WTC11 (cell line): ENCODE results near the gene CYREN. TPM values are rescaled to one million over a fixed set of nuclear protein-coding genes. Genes with fewer than 3 reads are reported as not detected.
"Not testable (repeated sequence)": the region's sequence is repeated elsewhere in the genome, so short reads cannot be mapped to it uniquely, and the experiment has no call there.

Source experiments
- ATAC-seq: fragments of 200-7000 bp; cut with Tn5 transposase; 2 replicates; pipeline ENCODE4 v1.10.0; 2021; ENCODE audit warnings: mild to moderate bottlenecking, moderate library complexity
- CTCF ChIA-PET: fragments of 300-600 bp; sonication (Branson Sonifier 250); formaldehyde crosslinking; loops from one replicate; lab custom pipeline; 2021; ENCODE audit warnings: antibody characterized with exemption; lab: Charles Lee
- POLR2A ChIA-PET: fragments of 350-600 bp; sonication (Branson Sonifier 250); formaldehyde crosslinking; loops from one replicate; lab custom pipeline; 2021; ENCODE audit warnings: antibody characterized with exemption; lab: Charles Lee
- DNase-seq: peaks from one replicate; pipeline ENCODE4 v3.0.0; 2021; ENCODE audit warnings: low spot score
- H3K27ac Mint-ChIP-seq: 2 replicates; pipeline ENCODE4 v1.8.0; 2021; ENCODE audit warnings: mixed read lengths
- H3K27me3 Mint-ChIP-seq: 2 replicates; pipeline ENCODE4 v1.8.0; 2021; ENCODE audit warnings: low read depth, mild to moderate bottlenecking, moderate library complexity, mixed read lengths
- H3K36me3 Mint-ChIP-seq: 2 replicates; pipeline ENCODE4 v1.8.0; 2021; ENCODE audit warnings: mixed read lengths
- H3K4me1 Mint-ChIP-seq: 2 replicates; pipeline ENCODE4 v1.8.0; 2022; ENCODE audit warnings: mixed read lengths
- H3K4me3 Mint-ChIP-seq: 2 replicates; pipeline ENCODE4 v1.8.0; 2021; ENCODE audit warnings: mild to moderate bottlenecking, moderate library complexity, mixed read lengths
- H3K9me3 Mint-ChIP-seq: 2 replicates; pipeline ENCODE4 v1.8.0; 2021; ENCODE audit warnings: mixed read lengths
- AR ChIP-seq: fragments of 250-450 bp; sonication (Bioruptor Pico); IDR thresholded peaks from 2 replicates; pipeline ENCODE4 v1.9.0; 2021; ENCODE audit warnings: mild to moderate bottlenecking
- ATF6 ChIP-seq: sonication (generic); formaldehyde crosslinking; IDR thresholded peaks from 2 replicates; pipeline ENCODE4 v1.8.1; 2023; ENCODE audit warnings: mild to moderate bottlenecking, missing genetic modification reagents
- CREM ChIP-seq: sonication (generic); formaldehyde crosslinking; IDR thresholded peaks from 2 replicates; pipeline ENCODE4 v1.8.1; 2022; ENCODE audit warnings: mild to moderate bottlenecking, missing genetic modification reagents, moderate library complexity
- GABPB1 ChIP-seq: sonication (generic); formaldehyde crosslinking; IDR thresholded peaks from 2 replicates; pipeline ENCODE4 v1.8.1; 2023; ENCODE audit warnings: mild to moderate bottlenecking, missing genetic modification reagents
- GTF2I ChIP-seq: fragments of 250-450 bp; sonication (Bioruptor Pico); conservative IDR thresholded peaks from 2 replicates; pipeline ENCODE4 v1.4.0; 2021; ENCODE audit warnings: mild to moderate bottlenecking
- IRF2 ChIP-seq: sonication (generic); formaldehyde crosslinking; IDR thresholded peaks from 2 replicates; pipeline ENCODE4 v1.8.0; 2022; ENCODE audit warnings: low read depth, missing genetic modification reagents, borderline replicate concordance
- MYBL2 ChIP-seq: sonication (generic); formaldehyde crosslinking; IDR thresholded peaks from 2 replicates; pipeline ENCODE4 v1.8.1; 2023; ENCODE audit warnings: mild to moderate bottlenecking, moderate library complexity, missing genetic modification reagents
- NFYB ChIP-seq: sonication (generic); formaldehyde crosslinking; conservative IDR thresholded peaks from 2 replicates; pipeline ENCODE4 v1.8.0; 2022; ENCODE audit warnings: low read depth, missing genetic modification reagents
- NR1H2 ChIP-seq: sonication (generic); formaldehyde crosslinking; IDR thresholded peaks from 2 replicates; pipeline ENCODE4 v1.9.0; 2021; ENCODE audit warnings: mild to moderate bottlenecking, moderate library complexity, missing genetic modification reagents
- NR3C1 ChIP-seq: sonication (generic); formaldehyde crosslinking; conservative IDR thresholded peaks from 2 replicates; pipeline ENCODE4 v1.8.1; 2023; ENCODE audit warnings: low read depth, mild to moderate bottlenecking, missing genetic modification reagents
- SMAD4 ChIP-seq: sonication (generic); formaldehyde crosslinking; IDR thresholded peaks from 2 replicates; pipeline ENCODE4 v1.8.0; 2022; ENCODE audit warnings: mild to moderate bottlenecking, missing genetic modification reagents
- SOX15 ChIP-seq: fragments of 250-450 bp; sonication (Bioruptor Pico); IDR thresholded peaks from 2 replicates; pipeline ENCODE4 v1.9.0; 2021; ENCODE audit warnings: mild to moderate bottlenecking
- SP1 ChIP-seq: sonication (generic); formaldehyde crosslinking; conservative IDR thresholded peaks from 2 replicates; pipeline ENCODE4 v1.8.1; 2022; ENCODE audit warnings: missing genetic modification reagents
- TCF7 ChIP-seq: sonication (generic); formaldehyde crosslinking; IDR thresholded peaks from 2 replicates; pipeline ENCODE4 v1.8.0; 2022; ENCODE audit warnings: mild to moderate bottlenecking, low read depth, missing genetic modification reagents, moderate library complexity
- TEAD1 ChIP-seq: sonication (generic); formaldehyde crosslinking; IDR thresholded peaks from 2 replicates; pipeline ENCODE4 v1.8.0; 2022; ENCODE audit warnings: mild to moderate bottlenecking, missing genetic modification reagents
- ZBTB21 ChIP-seq: sonication (generic); formaldehyde crosslinking; IDR thresholded peaks from 2 replicates; pipeline ENCODE4 v1.8.1; 2023; ENCODE audit warnings: mild to moderate bottlenecking, missing genetic modification reagents, borderline replicate concordance
- ZNF138 ChIP-seq: sonication (generic); formaldehyde crosslinking; conservative IDR thresholded peaks from 2 replicates; pipeline ENCODE4 v1.8.1; 2022; ENCODE audit warnings: mild to moderate bottlenecking, moderate library complexity, missing genetic modification reagents
- ZNF263 ChIP-seq: sonication (generic); formaldehyde crosslinking; IDR thresholded peaks from 2 replicates; pipeline ENCODE4 v1.8.1; 2022; ENCODE audit warnings: low read depth, mild to moderate bottlenecking, moderate library complexity, missing genetic modification reagents
- ZNF423 ChIP-seq: fragments of 250-450 bp; sonication (Bioruptor Pico); IDR thresholded peaks from 2 replicates; pipeline ENCODE4 v2.1.2; 2022; ENCODE audit warnings: mild to moderate bottlenecking, moderate library complexity
- total RNA-seq: library from RNA; stranded (reverse); gene quantifications from 3 replicates; pipeline ENCODE4 v1.2.3, GENCODE V29; 2021

The CYREN gene
- total RNA-seq, 1 experiment from 2014 or later, result 37.9 TPM

DNA sequence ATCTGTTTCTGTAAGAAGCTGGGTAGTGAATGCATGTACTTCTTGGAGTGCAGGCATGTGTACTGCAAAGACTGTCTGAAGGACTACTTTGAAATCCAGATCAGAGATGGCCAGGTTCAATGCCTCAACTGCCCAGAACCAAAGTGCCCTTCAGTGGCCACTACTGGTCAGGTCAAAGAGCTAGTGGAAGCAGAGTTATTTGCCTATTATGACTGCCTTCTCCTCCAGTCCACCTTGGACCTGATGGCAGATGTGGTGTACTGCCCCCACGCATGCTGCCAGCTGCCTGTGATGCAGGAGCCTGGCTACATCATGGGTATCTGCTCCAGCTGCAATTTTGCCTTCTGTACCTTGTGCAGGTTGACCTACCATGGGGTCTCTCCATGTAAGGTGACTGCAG, 41.6 kb downstream of the CYREN start:
- CTCF ChIA-PET, result no interaction called here
- H3K9me3 Mint-ChIP-seq, result peaks cover 16% of the 10 kb centered on the region
- DNase-seq (no peak), ATAC-seq (no peak)
- no peaks in the 10 kb centered on the region for H3K4me1 Mint-ChIP-seq
- POLR2A ChIA-PET, result no interaction called here
- H3K27me3 Mint-ChIP-seq, result peaks cover 10% of the 10 kb centered on the region
- no peaks in the 10 kb centered on the region for H3K36me3 Mint-ChIP-seq
- H3K27ac Mint-ChIP-seq, result no peak overlapping the region
- no peak overlapping the region for H3K4me3 Mint-ChIP-seq
- TF ChIP-seq NR3C1 (CRISPR knock-in tag), result no peak
- TF ChIP-seq SP1 (CRISPR knock-in tag), result no peak
- TF ChIP-seq ZNF138 (CRISPR knock-in tag), result no peak
- TF ChIP-seq TEAD1 (CRISPR knock-in tag), result no peak
- TF ChIP-seq GABPB1 (CRISPR knock-in tag), result no peak
- no peak for TF ChIP-seq GTF2I (CRISPR knock-in tag)
- no peak for TF ChIP-seq NR1H2 (CRISPR knock-in tag)
- no peak for TF ChIP-seq SOX15
- no peak for TF ChIP-seq ZNF263
- no peak for TF ChIP-seq IRF2
- TF ChIP-seq ATF6 (CRISPR knock-in tag), result no peak
- no peak for TF ChIP-seq TCF7
- TF ChIP-seq AR (CRISPR knock-in tag), result no peak
- TF ChIP-seq CREM (CRISPR knock-in tag), result no peak
- TF ChIP-seq MYBL2 (CRISPR knock-in tag), result no peak
- TF ChIP-seq ZNF423 (CRISPR knock-in tag), result no peak
- no peak for TF ChIP-seq SMAD4 (CRISPR knock-in tag)

- H3K4me3 Mint-ChIP-seq, H3K27ac Mint-ChIP-seq, POLR2A ChIA-PET, H3K27me3 Mint-ChIP-seq, H3K4me1 Mint-ChIP-seq, DNase-seq, ATAC-seq: not testable (repeated sequence)
- Mint-ChIP-seq H3K9me3 (peaks cover 34% of the 10 kb centered on the region), H3K36me3 (peaks cover 15% of the 10 kb centered on the region)
- CTCF ChIA-PET, result interaction anchor here (0.7 kb wide), 1 partner anchor 430 kb away, joined by 3 read pairs; no protein-coding TSS in a partner anchor
Observed at GRCh38 chr7:135124631-135125030, 45.9 kb downstream of the CYREN start.

- Mint-ChIP-seq H3K9me3 (peaks cover 37% of the 10 kb centered on the region), H3K27ac (no peak overlapping the region), H3K27me3 (peaks cover 6% of the 10 kb centered on the region), H3K4me1 (peaks cover 5% of the 10 kb centered on the region; the same call in 1 of the 2 replicates), H3K4me3 (no peak overlapping the region), H3K36me3 (peaks cover 18% of the 10 kb centered on the region)
- ATAC-seq (no peak; the same call in 1 of the 2 replicates), DNase-seq (no peak)
- POLR2A ChIA-PET, result no interaction called here
- TF ChIP-seq NFYB (CRISPR knock-in tag) (no peak), ZBTB21 (CRISPR knock-in tag) (no peak), ZNF423 (CRISPR knock-in tag) (peak; percentile 37; the same call in 1 of the 2 replicates)
- CTCF ChIA-PET, result no interaction called here
Observed at GRCh38 chr7:135121868-135122267, 48.6 kb downstream of the CYREN start.
